SK-N-SH (cell line): Measurements from ENCODE around the gene DCTD. TPM values are rescaled to one million over a fixed set of nuclear protein-coding genes. Genes with fewer than 3 reads are reported as not detected.
A peak's percentile ranks its signal among the peaks of the same experiment; 100 is the strongest.

Source experiments
- CTCF ChIA-PET: fragments of 300-600, 350-600 bp; formaldehyde crosslinking; extraction: SDS; loops from one replicate; lab custom pipeline; 2021; lab: Yijun Ruan, JAX
- POLR2A ChIA-PET: fragments of 350-600 bp; sonication (Branson Sonifier 250); formaldehyde crosslinking; extraction: SDS; loops from one replicate; lab custom pipeline; 2020; ENCODE audit warnings: antibody characterized with exemption, inconsistent platforms; lab: Yijun Ruan, JAX
- DNase-seq: peaks from one replicate; pipeline ENCODE4 v3.0.0; 2012
- H2AFZ ChIP-seq: fragments of 200-600 bp; sonication (generic); 2 replicates; pipeline ENCODE4 v1.8.1; 2016; ENCODE audit warnings: antibody characterized with exemption, mild to moderate bottlenecking, low read depth
- H3F3A ChIP-seq: fragments of 200-600 bp; sonication (generic); replicated peaks from 2 replicates; pipeline ENCODE3; 2016; ENCODE audit warnings: antibody characterized with exemption, mild to moderate bottlenecking; ENCODE audit not compliant: insufficient read depth
- H3K27ac ChIP-seq, 2 experiments: fragments of 200-500 bp in 1 of 2; fragments of 200-600 bp in 1 of 2; sonication (Bioruptor generic) in 1 of 2; sonication (generic), shearing (Covaris generic) in 1 of 2; 2 replicates each; pipeline versions ENCODE4 v1.5.1 to v1.6.1; 2014 to 2016; ENCODE audit warnings: low read depth in 2 of 2, inconsistent platforms in 1 of 2, low read length in 1 of 2, mild to moderate bottlenecking in 1 of 2, mixed read lengths in 1 of 2
- H3K27me3 ChIP-seq: fragments of 200-600 bp; sonication (generic), shearing (Covaris generic); 2 replicates; pipeline ENCODE4 v1.6.1; 2016; ENCODE audit warnings: mixed run types; ENCODE audit not compliant: insufficient read depth
- H3K36me3 ChIP-seq, 2 experiments: fragments of 200-500 bp in 1 of 2; fragments of 200-600 bp in 1 of 2; sonication (Bioruptor generic) in 1 of 2; sonication (generic) in 1 of 2; replicated peaks in 1 of 2; 2 replicates each; pipeline versions ENCODE3 to v1.5.1; 2014 to 2016; ENCODE audit warnings: low read length in 1 of 2, mild to moderate bottlenecking in 1 of 2; ENCODE audit not compliant: insufficient read depth in 2 of 2, control insufficient read depth in 1 of 2
- H3K4me1 ChIP-seq, 2 experiments: fragments of 200-500 bp in 1 of 2; fragments of 200-600 bp in 1 of 2; sonication (Bioruptor generic) in 1 of 2; sonication (generic), shearing (Covaris generic) in 1 of 2; 2 replicates each; pipeline versions ENCODE4 v1.5.1 to v1.6.1; 2014 to 2016; ENCODE audit warnings: low read depth in 1 of 2, low read length in 1 of 2, mixed run types in 1 of 2; ENCODE audit not compliant: insufficient read depth in 2 of 2, control insufficient read depth in 1 of 2
- H3K4me2 ChIP-seq: fragments of 200-600 bp; sonication (generic), shearing (Covaris generic); 2 replicates; pipeline ENCODE4 v1.6.1; 2017; ENCODE audit warnings: mixed run types
- H3K4me3 ChIP-seq, 2 experiments: fragments of 200-500 bp in 1 of 2; fragments of 200-600 bp in 1 of 2; sonication (Bioruptor generic) in 1 of 2; sonication (generic), shearing (Covaris generic) in 1 of 2; 2 replicates each; pipeline versions ENCODE4 v1.5.1 to v1.8.1; 2014 to 2016; ENCODE audit warnings: low read depth in 2 of 2, inconsistent platforms in 1 of 2, low read length in 1 of 2, mild to moderate bottlenecking in 1 of 2, mixed read lengths in 1 of 2, moderate library complexity in 1 of 2
- H3K79me2 ChIP-seq: fragments of 200-600 bp; sonication (generic); 2 replicates; pipeline ENCODE4 v1.8.1; 2017; ENCODE audit warnings: mild to moderate bottlenecking; ENCODE audit not compliant: insufficient read depth
- H3K9ac ChIP-seq: fragments of 200-600 bp; sonication (generic); 2 replicates; pipeline ENCODE4 v1.6.1; 2017; ENCODE audit warnings: mixed run types
- H3K9me2 ChIP-seq: fragments of 200-600 bp; sonication (generic); 2 replicates; pipeline ENCODE4 v1.6.1; 2017; ENCODE audit warnings: mixed run types
- H3K9me3 ChIP-seq: fragments of 200-600 bp; sonication (generic); 2 replicates; pipeline ENCODE4 v1.6.1; 2017; ENCODE audit warnings: mixed run types, mild to moderate bottlenecking, moderate library complexity
- H4K20me1 ChIP-seq: fragments of 200-600 bp; sonication (generic); 2 replicates; pipeline ENCODE4 v1.6.1; 2017; ENCODE audit warnings: mild to moderate bottlenecking, mixed run types; ENCODE audit not compliant: insufficient read depth
- ELF1 ChIP-seq: IDR thresholded peaks from 2 replicates; pipeline ENCODE4 v1.4.0; 2012
- EP300 ChIP-seq, 2 experiments: IDR thresholded peaks; 2 replicates each; pipeline versions ENCODE4 v1.4.0 to v1.6.1; 2012; ENCODE audit warnings: borderline replicate concordance in 1 of 2, low read depth in 1 of 2, low read length in 1 of 2
- FOXM1 ChIP-seq: IDR thresholded peaks from 2 replicates; pipeline ENCODE4 v1.4.0; 2012; ENCODE audit warnings: low read depth, mild to moderate bottlenecking
- GABPA ChIP-seq: IDR thresholded peaks from 2 replicates; pipeline ENCODE4 v1.4.0; 2012; ENCODE audit warnings: low read depth, mild to moderate bottlenecking
- GATA2 ChIP-seq: sonication (generic); formaldehyde crosslinking; IDR thresholded peaks from 2 replicates; pipeline ENCODE4 v1.5.0; 2020; ENCODE audit warnings: mild to moderate bottlenecking, missing genetic modification reagents
- JUND ChIP-seq: IDR thresholded peaks from 2 replicates; pipeline ENCODE4 v1.4.0; 2012
- MEF2A ChIP-seq: IDR thresholded peaks from 2 replicates; pipeline ENCODE4 v1.4.0; 2012; ENCODE audit warnings: low read depth, borderline replicate concordance
- NFIC ChIP-seq: IDR thresholded peaks from 2 replicates; pipeline ENCODE4 v1.4.0; 2012; ENCODE audit warnings: borderline replicate concordance
- POLR2AphosphoS5 ChIP-seq: IDR thresholded peaks from 2 replicates; pipeline ENCODE4 v1.6.1; 2012; ENCODE audit warnings: low read depth, low read length
- RAD21 ChIP-seq: IDR thresholded peaks from 2 replicates; pipeline ENCODE4 v1.6.1; 2012; ENCODE audit warnings: mild to moderate bottlenecking, low read length
- RCOR1 ChIP-seq: fragments of 150-350 bp; IDR thresholded peaks from 2 replicates; pipeline ENCODE4 v1.6.1; 2017; ENCODE audit warnings: antibody characterized with exemption, low read length
- RFX5 ChIP-seq: IDR thresholded peaks from 2 replicates; pipeline ENCODE4 v1.6.1; 2012; ENCODE audit warnings: mild to moderate bottlenecking, improper control_type of control experiment, low read length
- SIN3A ChIP-seq: IDR thresholded peaks from 2 replicates; pipeline ENCODE4 v1.6.1; 2012; ENCODE audit warnings: low read depth, mild to moderate bottlenecking, low read length, moderate library complexity, borderline replicate concordance
- TAF1 ChIP-seq: IDR thresholded peaks from 2 replicates; pipeline ENCODE4 v1.6.1; 2012; ENCODE audit warnings: low read depth, mild to moderate bottlenecking, low read length, moderate library complexity, borderline replicate concordance
- USF2 ChIP-seq: fragments of 150-350 bp; IDR thresholded peaks from 2 replicates; pipeline ENCODE4 v1.6.1; 2017; ENCODE audit warnings: antibody characterized with exemption, low read length, low read depth, borderline replicate concordance
- YY1 ChIP-seq: IDR thresholded peaks from 2 replicates; pipeline ENCODE4 v1.4.0; 2012; ENCODE audit warnings: low read depth, mild to moderate bottlenecking
- WGBS: methylation state at CpG from one replicate; pipeline ENCODE4 v1.1.6; 2017; ENCODE audit warnings: low lambda C conversion rate; 5-methylcytosine and 5-hydroxymethylcytosine counted together
- polyA plus RNA-seq, 3 experiments: library from polyadenylated mRNA; depleted of rRNA; stranded (reverse); fragments of >200 nt; gene quantifications; 2 replicates each; pipeline ENCODE4 v1.2.3, GENCODE V29; 2012
- TF ChIP-seq, protein P1 (sequence below): IDR thresholded peaks from 2 replicates; pipeline ENCODE4 v1.4.0; 2012; ENCODE audit warnings: low read depth
- TF ChIP-seq, protein P2 (sequence below): IDR thresholded peaks from 2 replicates; pipeline ENCODE4 v1.4.0; 2012; ENCODE audit warnings: low read depth, borderline replicate concordance

Gene DCTD
- polyA plus RNA-seq, 1 of the 3 experiments (the other 2 are of a cell fraction): 123 TPM

DNA sequence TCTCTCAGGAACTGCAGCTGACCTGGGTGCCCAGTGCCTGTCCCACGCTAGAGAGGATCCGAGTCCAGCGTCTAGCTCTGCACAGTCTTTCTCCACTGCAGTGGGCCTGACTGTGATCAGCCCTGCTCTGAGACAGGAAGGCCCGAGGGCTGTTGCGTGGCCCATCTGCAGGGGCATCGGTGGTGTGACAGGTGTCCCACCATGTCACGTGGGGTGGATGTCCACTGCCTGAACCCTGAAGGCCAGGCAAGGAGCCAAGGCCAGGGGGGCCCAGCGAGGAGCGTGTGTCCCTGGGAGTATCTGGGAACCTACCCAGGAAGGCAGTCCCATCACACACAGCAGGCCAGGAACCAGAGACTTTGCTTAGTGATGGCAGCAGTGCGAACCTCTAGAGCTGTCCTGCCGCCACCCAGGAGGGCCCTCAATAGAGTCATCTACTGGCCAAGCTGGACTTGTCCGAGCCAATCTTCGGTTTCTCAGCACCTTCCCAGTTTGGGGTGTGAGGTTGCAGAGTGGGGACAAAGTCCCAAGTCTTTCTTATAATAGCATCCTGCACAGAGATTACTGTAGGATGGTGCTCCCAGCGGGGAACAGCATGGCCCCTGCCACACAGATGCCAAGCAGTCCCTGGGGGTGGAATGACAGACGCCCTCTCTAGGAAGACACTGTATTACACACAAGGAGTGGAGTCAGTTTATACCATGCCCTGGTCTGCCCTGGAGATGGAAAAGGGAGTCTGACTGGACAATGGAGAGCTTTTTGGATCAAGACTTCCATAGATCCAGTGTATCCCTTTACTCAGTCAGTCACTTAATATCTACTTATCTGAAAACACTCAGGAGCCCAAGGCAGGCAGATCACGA lies 38.3 kb downstream of the DCTD start:
- peak; percentile 41 for DNase-seq
- no peaks in the 10 kb centered on the region for H3K79me2 ChIP-seq
- H4K20me1 ChIP-seq: no peaks in the 10 kb centered on the region
- peaks cover 0 to 39% of the 10 kb centered on the region in 2 experiments; a peak in 1 of 4 replicates for H3K4me1 ChIP-seq
- no peaks in the 10 kb centered on the region for H3K9me3 ChIP-seq
- H3K27me3 ChIP-seq: no peaks in the 10 kb centered on the region
- H3K4me2 ChIP-seq: no peak overlapping the region
- no peak overlapping the region for H3K9ac ChIP-seq
- POLR2A ChIA-PET: no interaction called here
- H3K27ac ChIP-seq: no peak overlapping the region; a peak in 2 of 4 replicates
- peaks cover 3 to 8% of the 10 kb centered on the region in 2 experiments for H3K36me3 ChIP-seq
- no peak overlapping the region for H3K4me3 ChIP-seq
- H2AFZ ChIP-seq: no peak overlapping the region
- CTCF ChIA-PET: interaction anchor here (1.1 kb wide), 1 partner anchor 46 kb away, joined by 3 read pairs; no protein-coding TSS in a partner anchor
- H3F3A ChIP-seq: no peaks in the 10 kb centered on the region
- H3K9me2 ChIP-seq: no peaks in the 10 kb centered on the region
- 94% methylated on average over 6 of the region's 16 CpGs for WGBS
- TF ChIP-seq GABPA (no peak), FOXM1 (no peak), GATA2 (CRISPR knock-in tag) (no peak), YY1 (no peak), RFX5 (no peak), ELF1 (no peak), EP300 (IDR thresholded peaks at IDR 0.05; ENCODE audit: borderline replicate concordance in 1 of 2, low read depth in 1 of 2, low read length in 1 of 2) (no peak), SIN3A (no peak), JUND (no peak), NFIC (no peak), TAF1 (no peak), MEF2A (no peak), USF2 (no peak), RCOR1 (no peak), RAD21 (no peak), POLR2AphosphoS5 (no peak)
- TF ChIP-seq, protein P1, sequence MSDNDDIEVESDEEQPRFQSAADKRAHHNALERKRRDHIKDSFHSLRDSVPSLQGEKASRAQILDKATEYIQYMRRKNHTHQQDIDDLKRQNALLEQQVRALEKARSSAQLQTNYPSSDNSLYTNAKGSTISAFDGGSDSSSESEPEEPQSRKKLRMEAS: no peak
- TF ChIP-seq, protein P2, sequence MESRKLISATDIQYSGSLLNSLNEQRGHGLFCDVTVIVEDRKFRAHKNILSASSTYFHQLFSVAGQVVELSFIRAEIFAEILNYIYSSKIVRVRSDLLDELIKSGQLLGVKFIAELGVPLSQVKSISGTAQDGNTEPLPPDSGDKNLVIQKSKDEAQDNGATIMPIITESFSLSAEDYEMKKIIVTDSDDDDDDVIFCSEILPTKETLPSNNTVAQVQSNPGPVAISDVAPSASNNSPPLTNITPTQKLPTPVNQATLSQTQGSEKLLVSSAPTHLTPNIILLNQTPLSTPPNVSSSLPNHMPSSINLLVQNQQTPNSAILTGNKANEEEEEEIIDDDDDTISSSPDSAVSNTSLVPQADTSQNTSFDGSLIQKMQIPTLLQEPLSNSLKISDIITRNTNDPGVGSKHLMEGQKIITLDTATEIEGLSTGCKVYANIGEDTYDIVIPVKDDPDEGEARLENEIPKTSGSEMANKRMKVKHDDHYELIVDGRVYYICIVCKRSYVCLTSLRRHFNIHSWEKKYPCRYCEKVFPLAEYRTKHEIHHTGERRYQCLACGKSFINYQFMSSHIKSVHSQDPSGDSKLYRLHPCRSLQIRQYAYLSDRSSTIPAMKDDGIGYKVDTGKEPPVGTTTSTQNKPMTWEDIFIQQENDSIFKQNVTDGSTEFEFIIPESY: no peak
